HEK293T (cell line): ENCODE data around the gene GRIK4.

Source experiments
- ARNT ChIP-seq: fragments of 450-650 bp; IDR thresholded peaks from 2 replicates; pipeline ENCODE4 v1.6.1; 2017; ENCODE audit warnings: mild to moderate bottlenecking
- BHLHE40 ChIP-seq: fragments of 450-650 bp; IDR thresholded peaks from 2 replicates; pipeline ENCODE4 v1.6.1; 2016; ENCODE audit warnings: mild to moderate bottlenecking, moderate library complexity, borderline replicate concordance
- ELF4 ChIP-seq: fragments of 450-650 bp; IDR thresholded peaks from 2 replicates; pipeline ENCODE4 v1.6.1; 2017; ENCODE audit warnings: antibody characterized with exemption
- FOXK2 ChIP-seq: fragments of 450-650 bp; IDR thresholded peaks from 2 replicates; pipeline ENCODE4 v1.6.1; 2016; ENCODE audit warnings: mild to moderate bottlenecking
- FOXM1 ChIP-seq: fragments of 450-650 bp; IDR thresholded peaks from 2 replicates; pipeline ENCODE4 v1.6.1; 2017; ENCODE audit warnings: mild to moderate bottlenecking, borderline replicate concordance
- HDGF ChIP-seq: fragments of 450-650 bp; IDR thresholded peaks from 2 replicates; pipeline ENCODE4 v1.6.1; 2017; ENCODE audit warnings: antibody characterized with exemption, borderline replicate concordance
- L3MBTL2 ChIP-seq: fragments of 450-650 bp; conservative IDR thresholded peaks from 2 replicates; pipeline ENCODE4 v1.6.1; 2016; ENCODE audit warnings: mild to moderate bottlenecking
- LEF1 ChIP-seq: fragments of 450-650 bp; IDR thresholded peaks from 2 replicates; pipeline ENCODE4 v1.6.1; 2017; ENCODE audit warnings: mild to moderate bottlenecking, borderline replicate concordance
- NFRKB ChIP-seq: fragments of 450-650 bp; IDR thresholded peaks from 2 replicates; pipeline ENCODE4 v1.6.1; 2016; ENCODE audit warnings: mild to moderate bottlenecking, moderate library complexity
- SP1 ChIP-seq: fragments of 450-650 bp; IDR thresholded peaks from 2 replicates; pipeline ENCODE4 v1.6.1; 2017
- SUZ12 ChIP-seq: fragments of 450-650 bp; IDR thresholded peaks from 2 replicates; pipeline ENCODE4 v1.6.1; 2016; ENCODE audit warnings: mild to moderate bottlenecking
- TARDBP ChIP-seq: fragments of 450-650 bp; IDR thresholded peaks from 2 replicates; pipeline ENCODE4 v1.6.1; 2016
- ZNF384 ChIP-seq: fragments of 450-650 bp; IDR thresholded peaks from 2 replicates; pipeline ENCODE4 v1.6.1; 2016
- TF ChIP-seq, protein P1 (sequence below): fragments of 450-650 bp; IDR thresholded peaks from 2 replicates; pipeline ENCODE4 v1.6.1; 2016

DNA sequence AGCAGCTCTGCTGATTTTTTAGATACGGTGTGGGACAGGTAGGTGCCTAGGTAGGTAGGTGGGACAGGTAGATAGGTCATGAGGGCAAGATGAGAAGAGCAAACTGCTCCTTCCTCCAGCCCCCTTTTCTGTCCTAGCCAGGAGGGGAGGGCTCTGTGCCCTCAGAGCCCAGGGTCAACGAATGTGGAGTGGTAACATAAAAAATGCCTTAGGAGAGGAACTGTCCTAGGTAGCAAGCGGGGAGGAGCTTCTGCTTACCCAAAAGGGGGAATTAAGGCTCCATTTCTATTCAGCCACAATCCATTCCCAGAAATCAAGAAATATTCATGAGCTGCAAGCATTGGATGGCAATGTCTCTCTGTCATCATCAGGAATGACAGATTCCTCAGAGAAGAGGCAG, 234.8 kb downstream of the GRIK4 start:
- TF ChIP-seq FOXM1 (no peak), ELF4 (no peak), SUZ12 (no peak), ZNF384 (no peak), L3MBTL2 (no peak), BHLHE40 (no peak), FOXK2 (no peak), NFRKB (no peak), TARDBP (no peak), SP1 (no peak), HDGF (no peak), LEF1 (no peak), ARNT (no peak)
- TF ChIP-seq, protein P1, sequence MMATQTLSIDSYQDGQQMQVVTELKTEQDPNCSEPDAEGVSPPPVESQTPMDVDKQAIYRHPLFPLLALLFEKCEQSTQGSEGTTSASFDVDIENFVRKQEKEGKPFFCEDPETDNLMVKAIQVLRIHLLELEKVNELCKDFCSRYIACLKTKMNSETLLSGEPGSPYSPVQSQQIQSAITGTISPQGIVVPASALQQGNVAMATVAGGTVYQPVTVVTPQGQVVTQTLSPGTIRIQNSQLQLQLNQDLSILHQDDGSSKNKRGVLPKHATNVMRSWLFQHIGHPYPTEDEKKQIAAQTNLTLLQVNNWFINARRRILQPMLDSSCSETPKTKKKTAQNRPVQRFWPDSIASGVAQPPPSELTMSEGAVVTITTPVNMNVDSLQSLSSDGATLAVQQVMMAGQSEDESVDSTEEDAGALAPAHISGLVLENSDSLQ = no peak
